Fibroblast of lung (primary cell): Measurements from ENCODE around the gene DHH. TPM values are rescaled to one million over a fixed set of nuclear protein-coding genes. Genes with fewer than 3 reads are reported as not detected.

Source experiments
- DNase-seq, 2 donors: peaks; one replicate each; pipeline versions ENCODE4 v3.0.0 to v3.0.0-alpha.2; 2010; ENCODE audit warnings: low read depth in 2 of 2
- H2AFZ ChIP-seq: 2 replicates; pipeline ENCODE4 v1.5.1; 2012; ENCODE audit warnings: low read length, control low read depth, inconsistent platforms
- H3K27ac ChIP-seq: 2 replicates; pipeline ENCODE4 v1.5.1; 2011; ENCODE audit warnings: low read length, control low read depth; ENCODE audit not compliant: insufficient read depth
- H3K27me3 ChIP-seq: 2 replicates; pipeline ENCODE4 v1.5.1; 2011; ENCODE audit warnings: mild to moderate bottlenecking, low read length; ENCODE audit not compliant: control insufficient read depth, insufficient read depth
- H3K36me3 ChIP-seq: 2 replicates; pipeline ENCODE4 v1.5.1; 2011; ENCODE audit warnings: low read length; ENCODE audit not compliant: control insufficient read depth, insufficient read depth
- H3K4me1 ChIP-seq: 2 replicates; pipeline ENCODE4 v1.5.1; 2011; ENCODE audit warnings: low read length; ENCODE audit not compliant: control insufficient read depth, insufficient read depth; ENCODE audit errors: extremely low read depth
- H3K4me2 ChIP-seq: 2 replicates; pipeline ENCODE4 v1.5.1; 2011; ENCODE audit warnings: low read length, control low read depth; ENCODE audit not compliant: insufficient read depth; ENCODE audit errors: extremely low read depth
- H3K4me3 ChIP-seq, 4 experiments: fragments of 200-600 bp in 1 of 4; sonication (generic) in 1 of 4; replicated peaks in 1 of 4; 2 replicates each; pipeline ENCODE4 v1.5.1; 2011 to 2016; ENCODE audit warnings: low read length in 4 of 4, low read depth in 3 of 4, mild to moderate bottlenecking in 3 of 4, control low read depth in 2 of 4, inconsistent platforms in 1 of 4, mixed read lengths in 1 of 4; ENCODE audit not compliant: insufficient read depth in 1 of 4; ENCODE audit errors: control extremely low read depth in 1 of 4
- H3K79me2 ChIP-seq: 2 replicates; pipeline ENCODE4 v1.5.1; 2012; ENCODE audit warnings: mild to moderate bottlenecking, low read length, inconsistent platforms; ENCODE audit not compliant: control insufficient read depth, insufficient read depth
- H3K9ac ChIP-seq: 2 replicates; pipeline ENCODE4 v1.5.1; 2011; ENCODE audit warnings: mild to moderate bottlenecking, low read length, control low read depth; ENCODE audit not compliant: insufficient read depth
- H3K9me3 ChIP-seq: 2 replicates; pipeline ENCODE4 v1.5.1; 2012; ENCODE audit warnings: low read depth, low read length; ENCODE audit not compliant: control insufficient read depth, insufficient read depth
- H4K20me1 ChIP-seq: 2 replicates; pipeline ENCODE4 v1.5.1; 2011; ENCODE audit warnings: low read length; ENCODE audit not compliant: control insufficient read depth, insufficient read depth; ENCODE audit errors: extremely low read depth
- EZH2 ChIP-seq: IDR thresholded peaks from 2 replicates; pipeline ENCODE4 v1.5.1; 2012; ENCODE audit warnings: low read length, control low read depth, mild to moderate bottlenecking; ENCODE audit errors: missing control alignments
- polyA plus RNA-seq, 2 donors: library from polyadenylated mRNA; depleted of rRNA in 1 of 2; stranded (reverse) in 1 of 2; unstranded in 1 of 2; fragments of >200 nt; gene quantifications; 2 replicates each; pipeline ENCODE4 v1.2.1, GENCODE V29; 2011 to 2012; ENCODE audit warnings: missing spikeins in 1 of 2
- total RNA-seq: library from RNA; depleted of rRNA; stranded (reverse); fragments of >200 nt; gene quantifications from 2 replicates; pipeline ENCODE4 v1.2.1, GENCODE V29; 2014
- TF ChIP-seq, protein P1 (sequence below), 2 donors: IDR thresholded peaks in 1 of 2; conservative IDR thresholded peaks in 1 of 2; 1 replicate in 1 of 2; 2 replicates in 1 of 2; pipeline ENCODE4 v1.5.1; 2011 to 2012; ENCODE audit warnings: low read length in 2 of 2, control low read depth in 1 of 2, inconsistent platforms in 1 of 2, low read depth in 1 of 2, mild to moderate bottlenecking in 1 of 2

Gene DHH
- total and polyA plus RNA-seq, 2 donors (not counting 1 experiment from before 2014, with no cell fraction given), result under 0.01 to 0.01 TPM

DNA sequence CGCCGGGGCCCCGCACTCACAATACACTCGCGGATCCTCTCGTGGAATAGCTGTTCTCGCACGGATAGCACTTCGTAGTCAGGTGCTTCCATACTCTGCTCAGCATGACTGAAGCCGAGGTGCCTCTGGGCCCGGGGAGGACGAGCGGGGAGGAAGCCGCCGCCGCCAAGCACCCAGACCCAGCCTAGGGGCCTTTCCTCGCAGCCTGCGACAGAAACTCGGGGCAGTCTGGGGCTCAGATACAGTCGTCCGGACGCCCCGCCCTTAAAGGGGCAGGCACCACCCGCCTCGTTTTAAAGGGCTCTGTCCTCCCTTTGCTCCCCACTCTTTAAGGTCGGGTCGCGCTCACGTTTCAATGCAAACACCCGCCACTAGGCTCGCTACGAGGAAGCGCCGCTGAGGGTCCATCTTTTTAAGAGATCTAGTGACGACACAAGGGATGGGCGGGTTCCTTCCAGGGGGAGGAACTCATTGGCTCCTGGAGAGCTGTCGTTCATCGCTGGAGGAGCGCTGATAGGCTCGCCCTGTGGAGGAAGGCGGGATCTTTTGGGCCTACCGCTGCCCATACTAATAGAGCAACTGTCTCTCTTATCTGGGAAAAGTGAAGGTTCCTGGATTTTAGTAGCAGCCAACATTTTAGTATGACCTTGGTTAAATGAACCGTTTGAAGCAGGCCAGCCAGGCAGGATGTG, 16.0 kb upstream of the DHH start, which contains the start of gene LMBR1L:
LMBR1L (minus strand) TSS at position 384 of the 692 bp plus-strand sequence; CDS start at position 92, 292 bp downstream.
- no peaks in the 10 kb centered on the region for H4K20me1 ChIP-seq
- H2AFZ ChIP-seq, result peak within 1 kb of the TSS; percentile 93
- TF ChIP-seq, protein P1, sequence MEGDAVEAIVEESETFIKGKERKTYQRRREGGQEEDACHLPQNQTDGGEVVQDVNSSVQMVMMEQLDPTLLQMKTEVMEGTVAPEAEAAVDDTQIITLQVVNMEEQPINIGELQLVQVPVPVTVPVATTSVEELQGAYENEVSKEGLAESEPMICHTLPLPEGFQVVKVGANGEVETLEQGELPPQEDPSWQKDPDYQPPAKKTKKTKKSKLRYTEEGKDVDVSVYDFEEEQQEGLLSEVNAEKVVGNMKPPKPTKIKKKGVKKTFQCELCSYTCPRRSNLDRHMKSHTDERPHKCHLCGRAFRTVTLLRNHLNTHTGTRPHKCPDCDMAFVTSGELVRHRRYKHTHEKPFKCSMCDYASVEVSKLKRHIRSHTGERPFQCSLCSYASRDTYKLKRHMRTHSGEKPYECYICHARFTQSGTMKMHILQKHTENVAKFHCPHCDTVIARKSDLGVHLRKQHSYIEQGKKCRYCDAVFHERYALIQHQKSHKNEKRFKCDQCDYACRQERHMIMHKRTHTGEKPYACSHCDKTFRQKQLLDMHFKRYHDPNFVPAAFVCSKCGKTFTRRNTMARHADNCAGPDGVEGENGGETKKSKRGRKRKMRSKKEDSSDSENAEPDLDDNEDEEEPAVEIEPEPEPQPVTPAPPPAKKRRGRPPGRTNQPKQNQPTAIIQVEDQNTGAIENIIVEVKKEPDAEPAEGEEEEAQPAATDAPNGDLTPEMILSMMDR (conservative IDR thresholded peaks at IDR 0.05 in 1 of 2, IDR thresholded peaks at IDR 0.05 in 1 of 2; ENCODE audit: low read depth in 1 of 2, low read length in 2 of 2), result peak; percentile 42 to 49
- no peak for TF ChIP-seq EZH2
- peak within 1 kb of the TSS; percentile 74 for H3K27ac ChIP-seq
- peak; percentile 97 to 99 for DNase-seq
- H3K4me2 ChIP-seq, result peak within 1 kb of the TSS; percentile 95
- H3K36me3 ChIP-seq, result peaks cover 5% of the 10 kb centered on the region
- H3K27me3 ChIP-seq, result no peaks in the 10 kb centered on the region
- no peaks in the 10 kb centered on the region for H3K9me3 ChIP-seq
- peak within 1 kb of the TSS; percentile 81 for H3K9ac ChIP-seq
- H3K4me3 ChIP-seq, result peak within 1 kb of the TSS; percentile 82 to 95 (median 86)
- H3K4me1 ChIP-seq, result peaks cover 5% of the 10 kb centered on the region
- H3K79me2 ChIP-seq, result peaks cover 18% of the 10 kb centered on the region

DNA sequence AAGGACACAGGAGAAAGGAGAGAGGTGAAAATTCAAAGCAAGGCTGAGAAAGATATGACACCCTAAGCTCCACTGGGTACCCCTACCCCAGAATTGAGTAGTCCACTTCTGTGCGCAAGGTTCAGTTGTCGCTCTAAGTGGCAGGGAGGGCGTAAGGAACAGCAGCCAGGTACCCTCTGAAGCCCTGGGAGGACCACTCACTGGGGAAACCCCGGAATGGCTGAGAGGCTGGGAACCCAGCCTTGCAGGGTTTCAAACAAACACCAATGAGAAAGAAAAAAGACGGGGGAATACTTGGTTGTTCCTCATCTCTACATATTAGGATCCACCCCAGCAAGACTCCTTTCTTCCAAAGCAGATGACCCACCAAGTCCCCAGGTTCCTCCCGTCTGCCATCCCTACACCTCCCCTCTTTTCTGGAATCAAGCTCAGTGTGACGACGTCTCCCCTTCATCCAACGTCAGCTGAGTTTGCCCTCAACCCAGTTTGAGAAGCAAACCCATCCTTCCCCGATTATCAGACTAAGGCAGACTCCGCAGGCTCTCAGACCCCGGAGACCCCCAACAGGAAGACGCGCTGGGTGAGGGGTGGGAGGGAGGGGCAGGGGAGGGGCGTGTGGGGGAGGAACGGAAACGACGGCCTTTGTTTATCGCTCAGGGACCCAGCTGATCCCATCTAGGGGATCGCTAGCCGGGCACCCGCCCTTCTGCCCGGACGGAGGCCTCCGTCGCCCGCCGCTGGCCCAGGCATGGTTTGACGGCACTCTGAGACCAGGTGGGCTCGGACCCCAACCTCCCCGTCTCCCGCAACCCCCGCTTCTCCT, 15.3 kb upstream of the DHH start:
- H2AFZ ChIP-seq, result peak overlapping the region; percentile 74
- H3K79me2 ChIP-seq, result peaks cover 18% of the 10 kb centered on the region
- peak in 1 of 2 donors; percentile 22 for DNase-seq
- peaks cover 5% of the 10 kb centered on the region for H3K4me1 ChIP-seq
- H3K4me3 ChIP-seq, result peak overlapping the region; percentile 82 to 95 (median 86)
- peak overlapping the region; percentile 74 for H3K27ac ChIP-seq
- peak overlapping the region; percentile 81 for H3K9ac ChIP-seq
- H4K20me1 ChIP-seq, result no peaks in the 10 kb centered on the region
- TF ChIP-seq, protein P1 (conservative IDR thresholded peaks at IDR 0.05 in 1 of 2, IDR thresholded peaks at IDR 0.05 in 1 of 2; ENCODE audit: low read depth in 1 of 2, low read length in 2 of 2), result no peak
- no peak for TF ChIP-seq EZH2
- H3K9me3 ChIP-seq, result no peaks in the 10 kb centered on the region
- no peaks in the 10 kb centered on the region for H3K27me3 ChIP-seq
- H3K36me3 ChIP-seq, result peaks cover 5% of the 10 kb centered on the region
- peak overlapping the region; percentile 95 for H3K4me2 ChIP-seq

DNA sequence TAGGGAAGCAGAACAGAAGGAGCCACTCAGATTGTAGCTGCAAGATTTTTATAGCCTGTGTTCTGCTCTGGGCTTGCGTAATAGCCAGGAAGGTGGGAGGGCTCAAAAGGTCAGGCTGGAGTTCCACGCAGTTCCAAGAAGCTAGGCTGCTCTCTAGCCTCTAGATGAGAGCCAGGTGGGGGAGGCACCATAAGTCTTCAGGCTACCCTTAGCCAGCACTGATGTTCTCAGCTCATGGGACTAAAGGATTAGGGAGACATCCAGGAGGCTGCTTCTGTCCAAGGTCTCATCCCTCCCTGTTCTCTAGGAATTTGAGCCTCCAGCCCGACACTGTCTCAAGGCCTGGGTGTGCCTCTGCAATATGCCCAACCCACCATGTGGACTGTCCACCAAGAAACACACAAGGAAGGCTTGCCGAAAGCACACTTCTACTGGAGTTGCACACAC, 14.4 kb upstream of the DHH start:
- peak overlapping the region; percentile 95 for H3K4me2 ChIP-seq
- peaks cover 5% of the 10 kb centered on the region for H3K4me1 ChIP-seq
- H3K27me3 ChIP-seq, result no peaks in the 10 kb centered on the region
- no peaks in the 10 kb centered on the region for H3K9me3 ChIP-seq
- H4K20me1 ChIP-seq, result no peaks in the 10 kb centered on the region
- peaks cover 5% of the 10 kb centered on the region for H3K36me3 ChIP-seq
- no peak overlapping the region for H3K9ac ChIP-seq
- TF ChIP-seq, protein P1 (conservative IDR thresholded peaks at IDR 0.05 in 1 of 2, IDR thresholded peaks at IDR 0.05 in 1 of 2; ENCODE audit: low read depth in 1 of 2, low read length in 2 of 2), result no peak
- no peak for TF ChIP-seq EZH2
- H3K79me2 ChIP-seq, result peaks cover 18% of the 10 kb centered on the region
- peak; percentile 12 to 34 for DNase-seq
- no peak overlapping the region for H3K27ac ChIP-seq
- H3K4me3 ChIP-seq, result peak overlapping the region; percentile 82 to 95 (median 86)
- no peak overlapping the region for H2AFZ ChIP-seq
